CD4-positive, alpha-beta memory T cell (primary cell): ENCODE measurements around the gene EFCC1. TPM values are rescaled to one million over a fixed set of nuclear protein-coding genes. Genes with fewer than 3 reads are reported as not detected.

Experiments
- polyA plus RNA-seq, 2 donors: library from polyadenylated mRNA; unstranded; fragments of 300-500 nt; fragmentation: Illumina TruSeq; gene quantifications; one replicate each; pipeline ENCODE4 v1.2.3, GENCODE V29; 2021
- total RNA-seq, 2 experiments: library from RNA; stranded (reverse); gene quantifications; one replicate each; pipeline ENCODE4 v1.2.3, GENCODE V29; 2021

Gene EFCC1
- total and polyA plus RNA-seq, 4 experiments from 2014 or later = not detected

Other genes with a start within 250 kb of the EFCC1 start
- 10 to 100 TPM; 54.9 to 62.2 TPM for gene ACAD9, start 121.7 kb upstream of the EFCC1 start, total RNA-seq
- gene ACAD9, start 121.7 kb upstream of the EFCC1 start, polyA plus RNA-seq = 10 to 100 TPM; 12.9 to 20.7 TPM
- under 1 TPM in 1 of 2 experiments, not detected in 1; 0.38 TPM for gene CFAP92, start 7.2 kb upstream of the EFCC1 start, total RNA-seq
- under 1 TPM in 1 of 2 donors, not detected in 1; 0.47 TPM for gene CFAP92, start 7.2 kb upstream of the EFCC1 start, polyA plus RNA-seq
- gene GP9, start 59.5 kb downstream of the EFCC1 start, total RNA-seq = not detected
- not detected for gene GP9, start 59.5 kb downstream of the EFCC1 start, polyA plus RNA-seq
- gene RAB43, start 120.5 kb downstream of the EFCC1 start, total RNA-seq = 10 to 100 TPM; 64.5 to 68.4 TPM
- gene RAB43, start 120.5 kb downstream of the EFCC1 start, polyA plus RNA-seq = 10 to 100 TPM; 11.3 to 16.2 TPM
- 10 to 100 TPM; 29.5 to 34.3 TPM for gene ISY1, start 159.8 kb downstream of the EFCC1 start, total RNA-seq
- gene ISY1, start 159.8 kb downstream of the EFCC1 start, polyA plus RNA-seq = 100 to 1,000 TPM in 1 of 2 donors, 10 to 100 TPM in 1; 98.7 to 104 TPM
- gene CNBP, start 182.6 kb downstream of the EFCC1 start, total RNA-seq = 100 to 1,000 TPM; 369 to 400 TPM
- 1,000 to 10,000 TPM in 1 of 2 donors, 100 to 1,000 TPM in 1; 938 to 1,608 TPM for gene CNBP, start 182.6 kb downstream of the EFCC1 start, polyA plus RNA-seq
- gene COPG1, start 248.3 kb downstream of the EFCC1 start, total RNA-seq = 100 to 1,000 TPM; 147 TPM
- 100 to 1,000 TPM in 1 of 2 donors, 10 to 100 TPM in 1; 67.4 to 111 TPM for gene COPG1, start 248.3 kb downstream of the EFCC1 start, polyA plus RNA-seq